ENCODE measurements around the gene EML6.
A peak's percentile ranks its signal among the peaks of the same experiment; 100 is the strongest.

EML6 gene

DNA sequence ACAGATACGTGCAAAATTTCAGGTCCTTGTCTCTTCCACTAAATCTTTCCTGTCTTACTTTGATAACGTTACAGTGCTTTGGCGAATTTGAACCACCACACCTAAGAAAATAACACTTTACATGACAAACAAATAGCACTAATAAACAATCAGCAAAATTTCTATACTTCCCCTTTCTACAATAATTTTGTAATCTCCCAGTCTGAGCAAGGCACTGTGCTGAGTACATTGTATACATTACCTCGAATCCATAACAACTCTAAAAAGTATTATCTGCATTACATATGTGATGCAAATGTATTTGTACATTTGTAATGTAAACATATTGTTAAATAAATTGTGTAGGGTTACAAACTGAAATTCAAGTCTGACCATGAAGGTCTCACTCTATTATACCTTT lies 276.9 kb downstream of the EML6 start:
- DNase-seq (ENCODE audit: low read depth): no peak

DNA sequence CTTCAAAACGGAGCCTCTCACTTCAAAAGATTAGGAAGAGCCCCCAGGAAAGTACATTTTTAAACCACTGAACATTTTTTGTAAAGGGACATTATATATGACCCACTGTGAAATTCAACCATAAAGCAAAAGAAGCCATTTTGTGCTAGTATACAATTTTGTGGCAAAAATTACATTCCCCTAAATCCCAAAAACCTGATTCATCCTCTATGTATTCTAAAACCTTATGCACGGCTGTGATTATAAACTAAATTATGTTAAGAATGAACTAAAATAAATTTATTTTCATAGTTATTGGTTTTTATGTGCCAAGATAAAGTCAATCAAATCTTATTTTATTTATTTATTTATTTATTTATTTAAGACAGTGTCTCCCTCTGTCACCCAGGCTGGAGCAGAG lies 278.3 kb downstream of the EML6 start:
- no peak for DNase-seq (ENCODE audit: low read depth)

DNA sequence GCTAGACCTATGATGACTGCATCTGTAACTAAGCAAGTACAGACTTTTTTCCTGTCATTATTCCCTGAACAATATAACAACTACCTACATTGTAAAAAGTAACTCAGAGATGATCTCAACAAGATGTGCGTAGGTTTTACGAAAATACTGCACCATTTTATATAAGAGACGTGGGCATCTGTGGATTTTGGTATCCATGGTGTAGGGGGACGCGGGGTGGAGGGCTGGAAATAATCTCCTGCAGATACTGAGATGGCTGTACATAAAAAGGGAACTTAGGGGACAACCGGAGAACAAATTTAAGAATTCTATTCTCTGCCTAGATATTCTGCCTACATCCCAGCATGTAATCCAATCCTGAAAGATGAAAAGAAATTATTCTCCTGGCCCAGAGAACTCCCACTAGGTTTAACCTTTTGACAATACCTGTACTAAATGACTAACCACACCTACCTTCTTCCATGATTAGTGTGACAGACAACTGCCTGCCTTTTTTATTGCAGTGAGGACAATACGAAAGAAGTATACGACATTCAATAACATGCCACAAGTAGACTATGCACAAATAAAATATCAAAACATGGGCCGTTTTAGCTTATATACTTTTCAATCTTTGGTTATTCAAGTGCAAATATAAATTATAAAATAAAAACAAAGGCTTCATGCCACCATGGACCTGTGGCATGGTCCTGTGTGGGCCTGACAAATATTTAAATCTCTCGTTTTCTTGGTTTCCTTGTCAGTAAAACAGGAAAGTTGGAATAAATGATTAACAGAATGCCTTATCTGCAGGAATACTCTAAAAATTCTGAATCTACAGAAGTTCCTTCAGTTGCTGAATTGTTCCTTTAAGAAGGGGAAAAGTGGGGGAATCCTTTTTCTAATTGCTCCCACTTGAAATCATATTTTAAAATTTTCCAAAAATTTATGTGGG lies 280.5 kb downstream of the EML6 start:
- DNase-seq (ENCODE audit: low read depth): no peak

DNA sequence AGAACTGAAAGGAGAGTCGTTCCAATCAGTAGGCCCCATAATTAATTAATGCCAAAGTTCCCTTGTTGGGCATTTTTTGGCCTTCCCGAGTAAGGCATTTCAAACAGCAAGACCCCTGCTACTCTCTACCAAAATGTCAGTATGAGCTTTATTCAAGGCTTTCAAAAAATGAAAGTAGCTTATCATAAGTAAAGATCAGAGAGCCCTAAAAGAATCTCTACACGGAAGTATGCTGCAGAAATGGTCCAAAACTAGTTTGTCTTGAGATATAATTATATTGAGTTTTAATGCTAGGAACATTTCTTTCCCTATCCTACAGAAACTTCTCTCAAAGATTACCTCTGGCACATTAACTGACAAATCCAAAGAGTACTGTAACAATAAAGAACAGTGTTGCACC lies 282.8 kb downstream of the EML6 start:
- DNase-seq (ENCODE audit: low read depth): no peak

DNA sequence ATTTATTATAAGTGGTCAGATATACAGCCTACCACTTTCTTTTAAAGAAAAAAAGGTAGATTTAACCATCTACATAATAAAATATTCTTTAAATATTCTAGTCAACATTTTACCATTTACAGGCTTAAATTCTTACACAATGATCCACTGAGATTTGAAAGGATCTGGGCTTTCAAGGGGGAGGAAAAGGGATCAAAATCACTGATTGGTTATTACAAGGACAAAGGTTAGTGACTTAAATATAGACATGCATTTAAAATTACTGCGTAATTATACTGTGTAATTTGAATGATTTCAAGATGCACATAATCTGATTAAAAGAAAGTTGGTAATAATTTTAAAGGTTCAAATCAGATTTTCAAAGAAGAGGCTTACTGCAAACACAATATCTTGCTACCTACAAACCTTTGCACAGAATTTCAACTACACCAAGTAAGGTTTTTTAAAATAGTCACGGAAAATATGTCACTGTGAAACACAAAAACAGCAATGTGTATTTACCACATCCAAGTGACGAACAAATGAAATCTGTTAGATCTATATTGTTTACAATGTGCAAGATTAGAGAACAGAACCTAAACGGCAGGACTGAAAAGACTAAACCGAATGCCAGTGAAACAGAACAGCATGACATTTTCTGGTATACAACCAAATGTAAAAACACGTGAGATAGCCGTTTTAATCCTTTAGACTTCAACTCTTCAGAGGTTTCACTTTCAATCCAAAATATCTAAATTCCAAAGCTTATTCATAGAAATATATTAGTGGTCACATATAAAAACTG lies 286.0 kb downstream of the EML6 start:
- DNase-seq (ENCODE audit: low read depth): no peak

DNA sequence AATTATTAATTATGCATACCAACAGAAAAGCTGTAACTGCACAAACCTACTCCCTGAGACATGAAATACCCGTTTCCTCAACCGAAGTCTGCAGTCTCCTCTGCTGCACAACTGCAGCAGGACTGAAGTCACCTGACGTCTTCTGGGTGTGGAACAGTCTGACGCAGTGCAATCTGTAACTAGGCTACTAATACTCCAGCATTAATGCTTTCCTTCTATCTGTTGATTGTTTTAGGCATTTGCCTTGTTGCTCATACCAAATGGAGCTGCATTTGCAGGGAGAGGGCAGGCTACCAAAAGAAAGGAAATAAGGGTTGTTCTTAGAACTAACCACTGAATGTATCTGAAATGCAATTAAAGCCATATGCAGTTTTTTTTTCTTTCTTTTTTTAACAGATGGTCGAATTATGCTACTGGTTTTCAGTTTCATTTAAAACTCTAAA lies 286.7 kb downstream of the EML6 start:
- peak; percentile 11 for DNase-seq (ENCODE audit: low read depth)

DNA sequence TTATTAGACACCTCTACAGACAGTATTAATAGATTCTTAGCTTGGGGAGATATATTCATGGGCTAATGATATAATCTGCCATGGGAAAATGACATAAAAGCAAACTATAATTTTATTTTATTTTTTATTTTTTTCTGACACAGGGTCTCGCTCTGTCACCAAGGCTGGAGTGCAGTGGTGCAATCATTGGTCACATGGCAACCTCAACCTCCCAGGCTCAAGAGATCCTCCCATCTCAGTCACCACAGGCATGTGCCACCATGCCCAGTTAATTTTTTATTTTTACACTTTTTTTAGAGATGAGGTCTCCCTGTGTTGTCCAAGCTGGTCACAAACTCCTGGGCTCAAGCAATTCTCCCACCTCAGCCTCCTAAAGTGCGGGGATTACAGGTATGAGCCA lies 287.5 kb downstream of the EML6 start:
- no peak for DNase-seq (ENCODE audit: low read depth)

DNA sequence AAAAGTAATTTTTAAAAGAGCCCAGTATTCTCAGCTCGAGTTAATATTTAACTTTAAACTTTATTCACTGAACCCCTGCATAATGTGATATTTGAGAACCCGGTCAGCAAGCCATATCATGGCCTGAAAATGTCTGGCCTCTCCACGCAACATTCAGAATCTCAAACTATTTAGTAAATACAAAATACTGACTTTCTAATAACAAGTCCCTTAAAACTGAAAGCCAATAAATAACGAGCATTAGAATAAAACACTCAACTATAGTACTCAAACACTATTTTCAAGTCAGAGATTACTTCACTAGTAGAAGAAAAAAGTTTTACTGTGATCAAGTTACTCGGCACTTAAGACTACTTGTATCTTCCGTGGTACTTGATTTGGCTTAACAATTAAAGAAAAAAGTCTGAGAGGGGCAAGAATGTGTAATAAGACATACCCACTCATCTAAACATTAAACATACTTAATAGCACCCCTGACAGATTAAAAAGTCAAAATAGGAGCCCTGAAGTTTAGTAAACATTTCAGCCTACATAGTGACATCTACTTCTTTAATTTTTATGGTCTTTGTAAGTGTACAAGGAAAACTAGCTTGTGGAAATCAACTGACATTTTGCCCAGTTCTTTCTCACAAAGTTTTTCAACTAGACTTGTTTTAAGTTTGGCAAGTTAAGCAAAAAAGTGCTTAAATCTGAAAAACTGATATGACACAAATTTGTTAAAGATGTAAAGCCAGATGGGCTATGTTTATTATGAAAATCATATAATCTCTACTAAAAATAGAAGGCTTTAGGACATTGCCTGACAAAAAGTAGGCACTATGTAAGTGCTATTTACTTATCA lies 288.6 kb downstream of the EML6 start:
- DNase-seq (ENCODE audit: low read depth): no peak

DNA sequence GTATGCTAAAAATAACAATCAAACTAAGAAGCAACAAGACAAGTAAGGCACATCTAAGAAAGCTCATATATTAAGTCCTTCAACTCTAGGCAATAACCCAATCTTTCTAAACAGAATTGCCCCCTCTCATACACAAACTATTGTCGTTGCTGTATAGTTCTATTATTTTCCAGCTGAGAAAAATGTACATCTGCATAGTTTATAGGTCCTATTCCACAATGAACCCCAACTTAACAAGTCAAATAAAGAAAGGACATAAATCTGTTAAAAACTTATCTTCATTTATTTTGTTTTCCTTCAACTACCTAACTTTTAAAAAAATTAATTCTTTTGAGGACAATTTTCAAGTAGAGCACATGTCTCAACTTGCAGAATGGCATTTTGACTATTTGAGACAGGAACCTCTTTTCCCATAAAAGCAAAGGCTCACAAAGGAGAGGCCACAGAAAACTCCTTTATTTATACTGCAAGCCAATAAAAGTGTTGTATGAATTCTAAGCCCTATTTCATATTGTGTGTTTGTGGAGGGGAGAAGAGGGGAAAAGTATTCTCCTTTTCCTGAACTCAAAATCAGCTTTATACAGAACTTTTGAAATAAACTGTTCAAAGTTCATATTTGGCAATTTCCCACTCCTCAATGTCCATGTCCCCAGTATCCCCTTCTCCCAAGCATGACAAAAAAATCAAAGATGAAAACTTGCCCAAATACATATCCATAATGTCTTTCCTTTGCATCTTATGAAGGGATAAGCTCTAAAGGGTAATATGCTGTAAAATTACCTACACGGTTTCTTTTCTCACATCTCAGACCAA lies 289.4 kb downstream of the EML6 start:
- DNase-seq (ENCODE audit: low read depth): no peak

DNA sequence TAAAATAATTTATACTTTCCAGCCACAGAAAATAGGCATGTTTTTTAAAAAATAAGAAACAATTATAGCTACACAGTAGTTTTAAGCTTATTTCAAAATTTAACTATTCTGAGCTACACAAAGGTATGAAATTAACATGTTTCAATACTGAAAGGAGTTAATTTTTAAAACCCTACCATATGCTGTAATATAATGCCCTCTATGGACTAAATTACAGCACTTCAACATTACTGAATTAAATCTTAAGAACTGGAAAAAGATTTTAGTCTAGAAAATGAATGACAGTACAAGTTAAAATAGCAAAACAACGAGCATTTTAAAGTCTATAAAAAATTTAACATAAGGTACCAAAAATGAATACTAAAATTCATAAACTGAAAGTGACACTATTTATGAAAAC lies 290.5 kb downstream of the EML6 start:
- no peak for DNase-seq (ENCODE audit: low read depth)

DNA sequence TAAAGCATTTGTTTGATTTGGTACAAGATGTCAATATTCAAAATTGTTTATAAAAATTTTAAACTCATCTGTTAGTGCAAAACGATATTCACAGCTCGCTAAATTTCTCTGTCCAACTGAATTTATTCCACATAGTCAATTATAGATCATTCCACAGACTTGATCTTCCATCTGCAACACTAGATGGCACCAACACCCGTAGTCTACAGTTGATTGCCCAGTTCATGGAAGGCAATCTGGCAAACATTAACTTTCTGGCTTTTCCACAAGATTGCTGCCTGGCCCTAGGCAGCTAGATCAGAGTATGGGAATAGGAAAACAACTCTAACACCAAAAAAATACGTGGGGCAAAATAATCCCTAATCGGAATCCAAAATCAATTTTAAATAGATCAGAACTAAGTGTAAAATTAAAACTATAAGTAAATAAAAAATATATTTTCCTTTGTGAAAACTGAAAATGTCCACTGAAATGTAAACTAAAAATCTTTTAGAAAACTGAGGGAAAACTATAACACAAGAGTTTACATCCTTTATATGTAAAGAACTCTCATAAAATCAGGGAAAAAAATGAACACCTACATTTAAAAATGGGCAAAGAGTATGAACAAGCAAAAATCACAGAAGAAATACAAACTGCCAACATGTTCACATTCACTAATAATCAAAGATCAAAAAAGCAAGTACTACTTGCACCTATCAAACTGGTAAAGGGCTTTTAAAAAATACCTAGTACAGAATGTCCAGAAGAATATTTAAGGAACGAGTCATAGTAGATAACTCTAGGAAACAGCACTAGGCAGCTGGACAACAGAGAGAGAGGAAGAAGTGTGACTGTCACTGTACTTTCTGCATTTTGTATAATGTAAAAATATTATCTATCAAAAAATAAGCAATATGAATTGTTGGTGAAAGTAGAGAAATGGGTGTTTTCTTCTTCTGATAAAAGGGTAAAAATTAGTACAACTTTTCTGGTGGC lies 291.8 kb downstream of the EML6 start:
- no peak for DNase-seq (ENCODE audit: low read depth)

DNA sequence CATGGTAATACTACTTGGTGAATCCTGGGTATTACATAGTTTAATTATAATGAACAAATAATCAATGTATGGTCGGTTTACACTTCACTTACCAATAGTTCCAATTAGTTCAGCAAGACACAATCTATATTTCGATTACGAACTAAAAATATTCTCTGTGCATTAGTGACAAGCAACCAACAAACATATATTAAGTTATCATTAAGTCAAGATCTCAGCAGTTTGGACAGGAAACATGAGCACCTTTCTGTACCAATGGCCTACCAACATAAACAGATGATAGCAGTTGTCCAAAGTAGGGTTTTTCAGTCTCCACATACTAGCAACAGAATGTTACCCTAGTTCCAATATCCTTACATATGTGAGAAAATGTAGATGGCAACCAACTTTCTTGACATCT lies 294.0 kb downstream of the EML6 start:
- DNase-seq (ENCODE audit: low read depth): no peak

DNA sequence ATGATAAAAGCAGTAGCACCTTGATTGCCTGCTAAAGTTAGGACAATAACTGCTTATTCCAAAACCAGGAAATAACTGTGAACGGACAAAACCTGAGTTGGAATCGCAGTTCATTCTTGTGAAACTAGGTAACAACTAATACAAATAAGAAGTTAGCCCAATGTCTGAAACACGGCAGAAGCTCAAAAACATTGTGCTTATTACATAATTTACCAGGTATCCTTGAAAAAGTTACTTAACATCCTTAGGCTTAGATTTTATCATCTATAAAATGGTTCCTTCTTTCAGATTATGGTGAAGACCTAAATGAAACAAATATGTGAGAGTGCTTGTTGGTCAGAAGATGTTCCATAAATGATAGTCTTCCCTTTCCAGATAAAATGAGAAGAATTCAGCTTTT lies 294.4 kb downstream of the EML6 start:
- DNase-seq (ENCODE audit: low read depth): no peak

DNA sequence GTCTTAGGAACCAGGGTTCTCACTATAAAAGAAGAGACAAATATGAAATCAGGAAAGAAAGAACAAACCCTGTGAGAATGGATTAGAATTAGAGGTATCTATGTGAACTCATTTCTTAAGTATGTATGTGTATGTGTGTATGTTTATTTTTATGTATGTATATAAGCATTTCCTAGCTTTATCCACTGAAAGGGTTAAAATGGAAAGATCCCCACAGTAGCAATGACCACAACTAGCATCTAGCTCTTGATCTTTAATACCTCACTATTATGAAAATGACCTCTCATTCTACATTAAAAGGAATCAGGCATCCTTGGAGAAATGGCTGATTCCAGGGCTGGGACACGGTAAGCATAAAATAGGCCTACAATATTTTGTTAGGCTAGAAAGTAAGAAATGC lies 295.2 kb downstream of the EML6 start:
- no peak for DNase-seq (ENCODE audit: low read depth)

DNA sequence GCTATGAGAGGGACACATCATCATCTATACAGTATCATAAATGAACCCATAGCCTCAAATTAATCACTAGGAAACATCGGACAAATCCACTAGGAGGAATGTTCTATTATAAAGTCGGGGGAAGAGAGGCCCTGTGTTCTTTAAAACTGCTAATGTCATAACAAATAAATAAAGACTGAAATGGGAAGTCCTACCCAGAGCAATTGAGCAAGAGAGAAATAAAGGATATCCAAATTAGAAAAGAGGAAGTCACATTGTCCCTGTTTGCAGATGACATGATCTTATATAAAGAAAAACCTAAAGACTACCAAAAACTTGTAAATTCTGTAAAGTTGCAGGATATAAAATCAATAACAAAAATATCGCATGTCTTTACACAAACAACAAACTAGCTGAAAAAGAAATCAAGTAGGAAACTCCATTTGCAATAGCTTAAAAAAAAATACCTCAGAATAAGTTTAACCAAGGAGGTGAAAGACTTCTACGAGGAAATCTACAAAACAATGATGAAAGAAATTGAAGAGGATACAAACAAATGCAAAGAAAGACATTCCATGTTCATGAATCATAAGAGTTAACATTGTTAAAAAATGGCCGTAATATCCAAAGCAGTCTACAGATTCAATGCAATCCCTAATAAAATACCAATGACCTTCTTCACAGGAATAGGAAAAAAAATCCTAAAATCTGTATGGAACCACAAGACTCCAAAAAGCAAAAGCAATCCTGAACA lies 296.2 kb downstream of the EML6 start:
- no peak for DNase-seq (ENCODE audit: low read depth)
